Right ventricle myocardium superior (tissue), 1 donor: ENCODE results near the gene GNAT3. TPM values are rescaled to one million over a fixed set of nuclear protein-coding genes. Genes with fewer than 3 reads are reported as not detected.

ENCODE experiments used
- ATAC-seq: fragments of 200-7000 bp; cut with Tn5 transposase; one replicate; pipeline ENCODE4 v1.9.1; 2020; ENCODE audit warnings: mild to moderate bottlenecking; ENCODE audit not compliant: poor library complexity
- DNase-seq: peaks from one replicate; pipeline ENCODE4 v3.0.0-alpha.2; 2020
- intact Hi-C: fragments of 100-400 bp; cut with DNase I; formaldehyde crosslinking; loops from one replicate; pipeline ENCODE4 v1.11.2; 2022
- total RNA-seq: library from RNA; stranded (reverse); fragmentation: NEBNext Ultra II Directional; extraction: Animal tissue kit (Norgen Biotek cat#: 25700); gene quantifications from one replicate; pipeline ENCODE4 v1.2.1, GENCODE V29; 2021
- donor health status: DM: no; HTN: yes; CAD: no; lungs with severe emphysema.

The GNAT3 gene
- total RNA-seq, 1 donor from 2014 or later, result not detected

GRCh38 chr7:80439894-80440821, 71.7 kb downstream of the GNAT3 start:
- ATAC-seq, result peak; percentile 65
- intact Hi-C loops, result no loop called here
- no peak for DNase-seq

GRCh38 chr7:80435521-80435920, 76.3 kb downstream of the GNAT3 start:
- ATAC-seq, result no peak
- no peak for DNase-seq
- intact Hi-C loops, result no loop called here

GRCh38 chr7:80434047-80434446, 77.8 kb downstream of the GNAT3 start:
- intact Hi-C loops, result loop anchor here (5.0 kb wide), 1 partner anchor 223 kb away; no protein-coding TSS in a partner anchor
- ATAC-seq (no peak), DNase-seq (no peak)

GRCh38 chr7:80432166-80432565, 79.7 kb downstream of the GNAT3 start:
- no peak for ATAC-seq
- intact Hi-C loops, result loop anchor here (5.0 kb wide), 1 partner anchor 225 kb away; no protein-coding TSS in a partner anchor
- DNase-seq, result no peak

GRCh38 chr7:80429181-80429580, 82.7 kb downstream of the GNAT3 start:
- DNase-seq (no peak), ATAC-seq (no peak)
- intact Hi-C loops, result no loop called here

GRCh38 chr7:80428161-80429054, 83.5 kb downstream of the GNAT3 start:
- ATAC-seq, result peak; percentile 94

DNA sequence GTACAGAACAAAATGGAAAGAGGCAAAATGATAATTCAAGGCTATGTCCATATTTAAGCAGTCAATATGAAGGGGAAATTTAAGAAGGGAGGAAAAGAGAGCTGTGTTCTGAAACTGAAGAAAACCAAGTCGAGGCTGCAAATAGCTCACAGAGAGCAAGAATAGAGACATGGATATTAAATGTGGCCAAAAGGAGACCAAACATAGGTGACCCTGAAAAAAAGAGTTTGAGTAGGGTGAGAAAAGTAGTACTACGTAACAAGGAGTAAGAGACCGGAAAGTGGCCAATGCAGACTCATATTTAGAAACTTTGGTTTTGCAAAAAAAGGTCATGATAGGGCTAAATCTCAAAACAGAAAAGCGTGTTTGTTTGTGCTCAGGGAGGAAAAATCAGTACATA, 84.6 kb downstream of the GNAT3 start:
- no peak for DNase-seq

More at GRCh38 chr7:80428161-80429054, 83.5 kb downstream of the GNAT3 start:
- DNase-seq, result no peak
- intact Hi-C loops, result no loop called here

DNA sequence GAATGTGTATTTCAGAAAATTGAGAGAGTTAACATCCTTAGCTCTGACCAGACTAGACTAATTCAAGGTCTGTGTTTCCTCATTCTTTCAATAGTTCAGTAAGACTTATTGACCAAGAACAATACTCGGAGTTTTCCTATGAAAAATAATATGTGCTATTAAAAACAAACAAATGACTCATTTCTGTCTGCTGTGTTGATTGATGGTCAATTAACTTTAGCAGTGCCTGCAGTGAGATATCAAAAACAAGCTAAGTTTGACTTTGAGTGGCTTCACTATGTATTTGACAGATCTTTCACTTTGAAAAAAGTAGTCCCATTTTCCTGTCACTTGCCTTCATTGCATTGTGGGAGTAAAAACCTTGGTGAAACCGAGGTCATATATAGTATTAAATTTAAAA, 91.0 kb downstream of the GNAT3 start:
- ATAC-seq (no peak), DNase-seq (no peak)
- intact Hi-C loops, result no loop called here

More for the DNA sequence above, 84.6 kb downstream of the GNAT3 start:
- intact Hi-C loops, result no loop called here
- ATAC-seq, result no peak

DNA sequence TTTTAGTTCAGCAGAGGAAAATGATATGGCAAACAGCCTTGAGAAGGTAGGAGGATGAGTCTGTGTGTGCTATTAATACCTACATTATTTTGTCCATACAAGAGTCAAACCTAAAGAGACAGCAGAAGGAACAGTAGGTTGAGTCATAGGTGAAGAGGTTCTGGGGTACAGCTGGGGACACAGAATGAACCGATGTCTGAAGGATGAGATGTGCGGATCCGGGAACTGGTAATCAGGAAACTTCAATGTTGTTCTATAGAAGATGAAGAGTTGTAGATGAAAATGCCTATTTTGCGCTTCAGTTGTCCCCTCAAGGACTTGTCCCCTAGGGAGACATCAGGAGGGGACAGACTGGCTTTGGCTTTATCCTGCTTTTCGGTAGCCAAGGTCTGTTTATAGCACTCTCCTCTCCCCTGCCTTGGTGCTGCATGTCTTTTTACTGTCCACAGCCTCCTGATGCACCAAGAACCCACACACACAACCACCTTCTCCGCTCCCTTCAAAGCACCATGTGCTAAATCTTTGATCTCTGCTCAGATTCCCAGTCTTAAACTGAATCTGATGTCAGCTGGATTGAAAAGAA, 94.6 kb downstream of the GNAT3 start:
- intact Hi-C loops, result no loop called here
- ATAC-seq (no peak), DNase-seq (no peak)

GRCh38 chr7:80415522-80415921, 96.3 kb downstream of the GNAT3 start:
- ATAC-seq, result no peak
- intact Hi-C loops, result no loop called here
- DNase-seq, result no peak

DNA sequence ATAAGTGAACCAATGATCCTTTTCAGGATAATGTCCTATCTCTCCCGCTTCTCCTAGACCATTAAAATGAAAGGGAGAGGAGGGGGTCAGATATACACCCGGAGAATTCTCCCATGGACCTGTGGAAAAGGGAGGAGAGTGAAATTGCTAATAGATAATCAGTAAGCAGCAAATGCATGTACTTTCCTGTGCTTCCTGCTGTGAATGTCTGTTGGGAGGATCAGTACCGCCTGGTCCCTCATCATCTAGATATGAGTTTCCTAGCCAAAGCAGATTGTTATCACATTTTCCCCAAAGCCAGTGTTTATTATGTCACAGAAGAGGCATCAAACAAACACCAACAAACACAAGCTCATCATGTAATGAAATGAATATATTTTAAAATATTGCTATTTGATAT, 96.8 kb downstream of the GNAT3 start:
- DNase-seq (no peak), ATAC-seq (no peak)
- intact Hi-C loops, result no loop called here

DNA sequence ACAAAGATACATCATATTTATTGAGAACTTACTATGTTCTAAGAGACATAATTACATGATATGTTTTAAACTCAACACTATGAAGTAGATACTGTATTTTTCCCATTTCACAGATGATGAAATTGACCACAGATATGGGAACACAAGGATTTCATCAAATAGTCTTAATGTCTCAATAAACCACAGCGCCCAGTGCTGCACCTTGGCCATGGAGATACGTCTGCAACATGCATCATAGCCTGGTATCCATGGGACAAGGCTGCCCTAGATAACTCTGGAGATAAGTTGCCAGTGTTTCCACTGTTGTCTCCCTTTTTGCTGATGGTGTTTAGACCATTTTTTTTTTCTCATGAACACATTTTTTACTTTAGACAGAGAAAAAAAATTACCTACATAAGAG, 97.5 kb downstream of the GNAT3 start:
- no peak for ATAC-seq
- intact Hi-C loops, result no loop called here
- no peak for DNase-seq

GRCh38 chr7:80413383-80413945, 98.4 kb downstream of the GNAT3 start:
- intact Hi-C loops, result no loop called here
- ATAC-seq (no peak), DNase-seq (no peak)

DNA sequence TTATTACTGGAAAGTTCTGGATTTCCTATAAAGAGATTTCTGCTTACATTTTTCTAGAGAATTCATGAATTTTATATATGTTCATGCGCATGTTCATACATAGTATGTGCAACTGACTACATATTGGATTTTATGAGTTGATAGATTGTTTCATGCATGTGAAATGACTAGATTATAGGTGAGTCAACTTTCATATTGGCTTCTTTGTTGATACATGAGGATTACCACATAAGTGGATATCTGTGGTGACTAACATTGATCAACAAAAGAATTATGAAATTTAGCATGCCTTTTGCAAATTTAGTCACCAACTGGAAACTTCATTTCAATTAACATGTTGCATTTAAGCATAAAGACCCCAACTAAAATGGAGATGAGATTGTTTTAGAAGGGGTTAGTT, 99.0 kb downstream of the GNAT3 start:
- DNase-seq, result no peak
- intact Hi-C loops, result no loop called here
- no peak for ATAC-seq

- ATAC-seq, result no peak
- intact Hi-C loops, result no loop called here
Measured at GRCh38 chr7:80411621-80412020, 100.2 kb downstream of the GNAT3 start.

DNA sequence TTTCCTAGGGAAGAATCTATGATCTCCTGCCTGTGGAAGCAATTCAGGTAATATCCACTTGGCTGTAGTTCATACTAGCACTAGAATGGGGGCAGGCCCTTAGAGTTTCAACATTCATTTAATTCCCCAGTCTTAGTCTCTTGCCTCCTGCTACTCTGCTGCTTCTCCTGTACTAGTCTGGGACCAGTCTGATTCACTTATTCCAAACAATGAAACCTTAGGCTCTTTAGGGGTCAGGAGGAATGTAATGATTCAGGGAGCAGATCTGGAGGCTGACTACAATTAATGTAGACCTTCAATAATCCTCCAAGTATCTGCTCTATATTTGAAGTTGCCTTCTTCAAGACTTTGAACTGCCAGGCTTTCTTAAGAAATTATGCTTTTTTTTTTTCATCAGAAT, 101.8 kb downstream of the GNAT3 start:
- ATAC-seq (no peak), DNase-seq (no peak)
- intact Hi-C loops, result no loop called here

More at GRCh38 chr7:80411621-80412020, 100.2 kb downstream of the GNAT3 start:
- DNase-seq, result no peak
